GM10248 (cell line): ENCODE results near the gene FAM20B.

Experiments
- CTCF ChIA-PET: fragments of 300-600 bp; sonication (Branson Sonifier 250); formaldehyde crosslinking; extraction: SDS; loops from one replicate; lab custom pipeline; 2021; ENCODE audit warnings: antibody characterized with exemption; lab: Yijun Ruan, JAX
- POLR2A ChIA-PET: fragments of 350-650 bp; sonication (Branson Sonifier 250); formaldehyde crosslinking; extraction: SDS; loops from one replicate; lab custom pipeline; 2020; ENCODE audit warnings: antibody characterized with exemption; lab: Yijun Ruan, JAX
- DNase-seq: peaks from one replicate; pipeline ENCODE4 v3.0.0; 2012; ENCODE audit errors: extremely low spot score
- TF ChIP-seq, protein P1 (sequence below): IDR thresholded peaks from 2 replicates; pipeline ENCODE4 v1.5.1; 2012; ENCODE audit warnings: mild to moderate bottlenecking, low read depth; ENCODE audit errors: extremely low read depth, missing control alignments, control extremely low read depth

Gene FAM20B

DNA sequence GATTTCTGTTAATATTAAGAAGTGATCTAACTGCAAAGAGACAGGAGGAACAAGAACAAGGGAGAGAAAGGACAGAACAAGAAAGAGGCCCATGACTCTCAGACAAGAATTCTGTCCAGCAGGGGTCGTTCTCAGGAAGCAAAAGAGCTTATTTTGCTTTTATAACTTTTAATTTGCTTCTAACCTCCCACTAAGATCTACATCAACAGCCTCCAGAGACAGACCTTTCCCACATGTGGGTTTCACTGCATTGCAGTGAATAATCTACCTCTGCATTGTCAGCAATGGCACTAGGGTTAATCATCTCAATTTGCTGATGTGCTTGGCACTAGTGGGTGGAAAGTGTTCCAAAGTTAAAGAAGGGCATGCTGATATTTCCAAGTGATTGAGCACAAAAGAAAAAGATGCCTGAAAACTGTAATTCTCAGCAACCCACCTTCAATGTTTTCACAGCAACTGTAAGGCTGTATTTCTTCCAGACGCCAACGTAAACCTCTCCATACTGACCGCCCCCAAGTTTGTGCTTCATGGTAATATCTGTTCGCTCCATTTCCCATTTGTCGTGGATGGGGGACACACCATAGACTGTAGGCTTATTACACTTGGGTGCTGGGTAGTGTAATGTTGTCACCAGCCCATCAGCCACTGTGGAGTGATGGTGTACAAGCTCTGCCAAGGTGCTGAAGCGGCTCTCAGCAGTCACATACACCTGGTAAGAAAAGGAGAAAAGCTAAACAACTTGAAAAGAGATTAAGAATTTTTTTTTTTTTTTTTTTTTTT is 95.7 kb downstream of the FAM20B start:
- CTCF ChIA-PET, result interaction anchor here (0.6 to 3.2 kb wide), 41 partner anchors 9 to 693 kb away, joined by 3 to 46 read pairs (median 4); partner anchors contain the start of genes AXDND1 and SOAT1
- peak; percentile 42 for DNase-seq
- TF ChIP-seq, protein P1, sequence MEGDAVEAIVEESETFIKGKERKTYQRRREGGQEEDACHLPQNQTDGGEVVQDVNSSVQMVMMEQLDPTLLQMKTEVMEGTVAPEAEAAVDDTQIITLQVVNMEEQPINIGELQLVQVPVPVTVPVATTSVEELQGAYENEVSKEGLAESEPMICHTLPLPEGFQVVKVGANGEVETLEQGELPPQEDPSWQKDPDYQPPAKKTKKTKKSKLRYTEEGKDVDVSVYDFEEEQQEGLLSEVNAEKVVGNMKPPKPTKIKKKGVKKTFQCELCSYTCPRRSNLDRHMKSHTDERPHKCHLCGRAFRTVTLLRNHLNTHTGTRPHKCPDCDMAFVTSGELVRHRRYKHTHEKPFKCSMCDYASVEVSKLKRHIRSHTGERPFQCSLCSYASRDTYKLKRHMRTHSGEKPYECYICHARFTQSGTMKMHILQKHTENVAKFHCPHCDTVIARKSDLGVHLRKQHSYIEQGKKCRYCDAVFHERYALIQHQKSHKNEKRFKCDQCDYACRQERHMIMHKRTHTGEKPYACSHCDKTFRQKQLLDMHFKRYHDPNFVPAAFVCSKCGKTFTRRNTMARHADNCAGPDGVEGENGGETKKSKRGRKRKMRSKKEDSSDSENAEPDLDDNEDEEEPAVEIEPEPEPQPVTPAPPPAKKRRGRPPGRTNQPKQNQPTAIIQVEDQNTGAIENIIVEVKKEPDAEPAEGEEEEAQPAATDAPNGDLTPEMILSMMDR, result peak; percentile 62
- POLR2A ChIA-PET, result interaction anchor here (0.7 kb wide), 1 partner anchor 1049 kb away, joined by 9 read pairs; no protein-coding TSS in a partner anchor

DNA sequence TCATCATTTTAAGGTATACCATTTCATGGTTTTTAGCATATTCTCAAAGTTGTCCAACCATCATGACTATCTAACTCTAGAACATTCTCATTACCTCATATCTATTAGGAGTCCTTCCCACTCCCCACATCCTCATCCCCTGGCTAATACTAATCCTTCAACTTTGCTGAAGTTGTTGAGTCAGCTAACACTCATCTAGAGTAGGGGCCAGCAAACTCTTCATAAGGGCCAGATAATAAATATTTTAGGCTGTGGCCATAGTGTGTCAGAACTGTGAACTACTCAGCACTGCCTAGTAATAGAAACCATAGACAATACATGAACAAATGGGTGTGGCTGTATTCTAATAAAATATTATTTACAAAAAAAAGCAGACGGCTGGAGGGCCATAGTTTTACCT is 99.2 kb downstream of the FAM20B start:
- CTCF ChIA-PET, result interaction anchor here (1.4 to 1.5 kb wide), 2 partner anchors 12 to 13 kb away, joined by 4 read pairs; no protein-coding TSS in a partner anchor

More for the DNA sequence above, 99.2 kb downstream of the FAM20B start:
- TF ChIP-seq, protein P1, result no peak
- DNase-seq, result no peak
- POLR2A ChIA-PET, result no interaction called here
